ENCODE measurements around the gene OR2M5.

DNA sequence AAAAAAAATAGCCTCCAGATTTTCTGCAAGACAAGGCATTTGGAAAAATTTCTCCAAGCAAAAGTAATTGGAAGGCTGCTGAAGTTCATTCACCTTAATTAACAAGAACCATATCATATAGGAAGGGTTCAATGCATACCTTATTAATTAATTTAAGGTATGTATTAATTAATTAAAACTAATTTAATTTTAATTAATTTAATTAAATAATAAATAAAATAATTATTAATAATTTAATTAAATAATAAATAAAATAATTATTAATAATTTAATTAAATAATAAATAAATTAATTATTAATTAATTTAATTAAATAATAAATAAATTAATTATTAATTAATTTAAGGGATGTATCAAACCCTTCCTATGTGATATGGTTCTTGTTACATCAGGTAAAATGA, 42.1 kb upstream of the OR2M5 start:
- TF ChIP-seq EZH2 (IDR thresholded peaks at IDR 0.05; ENCODE audit: insufficient read depth, poor library complexity, severe bottlenecking) (no peak), EZH2phosphoT487 (IDR thresholded peaks at IDR 0.05; ENCODE audit: insufficient read depth, low read depth) (no peak)
